Measurements from ENCODE around the gene NUMB. TPM values are rescaled to one million over a fixed set of nuclear protein-coding genes. Genes with fewer than 3 reads are reported as not detected.

Gene NUMB
- total and polyA plus RNA-seq, 2 donors, result 15.9 to 38.3 TPM

DNA sequence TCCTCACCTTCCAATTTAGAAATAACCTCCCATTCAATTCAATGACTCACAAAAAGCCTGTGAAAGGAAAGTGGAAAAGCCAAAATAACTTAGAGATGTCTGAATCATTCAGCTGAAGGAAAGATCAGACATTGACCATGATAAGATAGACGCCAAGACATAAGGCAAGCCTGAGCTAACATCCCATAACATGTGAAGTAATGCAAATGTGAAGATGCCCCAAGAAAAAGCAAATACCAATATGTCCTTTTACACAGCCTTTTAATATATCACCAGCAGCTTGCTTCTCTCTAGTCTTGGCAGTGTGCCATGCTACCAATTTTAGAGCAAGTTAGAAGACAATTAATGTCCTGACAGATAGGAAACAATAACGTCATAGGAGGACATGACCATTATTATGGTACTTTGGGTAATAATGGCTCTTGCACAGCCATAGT lies 2.4 kb upstream of the NUMB start:
- Histone ChIP-seq H3K27ac (ENCODE audit: low read depth in 1 of 2, low read length in 1 of 2) (no peak overlapping the region), H3K36me3 (ENCODE audit: control insufficient read depth in 2 of 2, insufficient read depth in 2 of 2, low read length in 1 of 2) (no peaks in the 10 kb centered on the region), H3K4me3 (ENCODE audit: low read length in 2 of 2) (no peak overlapping the region), H3K9me3 (ENCODE audit: control insufficient read depth in 2 of 2, insufficient read depth in 1 of 2, low read length in 1 of 2) (no peaks in the 10 kb centered on the region), H3K27me3 (ENCODE audit: control insufficient read depth in 2 of 2, insufficient read depth in 1 of 2, low read length in 1 of 2) (no peaks in the 10 kb centered on the region), H3K4me1 (ENCODE audit: control insufficient read depth in 2 of 2, insufficient read depth in 2 of 2, low read length in 2 of 2) (peaks cover 3 to 6% of the 10 kb centered on the region in 2 donors)
- 95% methylated on average over 2 of the region's 2 CpGs for WGBS
- DNase-seq (ENCODE audit: low read depth in 6 of 9, low spot score in 9 of 9), result no peak

DNA sequence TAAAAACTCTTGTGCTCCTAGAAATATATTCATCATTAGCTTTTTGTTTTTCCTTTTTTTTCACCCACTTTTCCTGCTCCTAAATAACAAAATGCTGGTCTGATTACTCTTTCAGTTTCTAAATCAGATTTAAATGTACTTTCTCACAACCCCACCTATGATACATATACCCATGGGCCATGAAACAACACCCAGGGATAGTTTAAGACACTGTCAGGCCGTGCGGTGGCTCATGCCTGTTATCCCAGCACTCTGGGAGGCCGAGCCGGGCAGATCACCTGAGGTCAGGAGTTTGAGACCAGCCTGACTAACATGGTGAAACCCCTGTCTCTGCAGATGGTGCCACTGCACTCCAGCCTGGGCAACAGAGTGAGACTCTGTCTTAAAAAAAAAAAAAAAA lies 1.6 kb upstream of the NUMB start:
- H3K4me1 ChIP-seq (ENCODE audit: control insufficient read depth in 2 of 2, insufficient read depth in 2 of 2, low read length in 2 of 2), result peaks cover 3 to 5% of the 10 kb centered on the region in 2 donors
- 97% methylated on average over 4 of the region's 4 CpGs for WGBS
- no peaks in the 10 kb centered on the region for H3K36me3 ChIP-seq (ENCODE audit: control insufficient read depth in 2 of 2, insufficient read depth in 2 of 2, low read length in 1 of 2)
- no peak overlapping the region for H3K4me3 ChIP-seq (ENCODE audit: low read length in 2 of 2)
- H3K9me3 ChIP-seq (ENCODE audit: control insufficient read depth in 2 of 2, insufficient read depth in 1 of 2, low read length in 1 of 2), result no peaks in the 10 kb centered on the region
- DNase-seq (ENCODE audit: low read depth in 6 of 9, low spot score in 9 of 9), result no peak
- H3K27ac ChIP-seq (ENCODE audit: low read depth in 1 of 2, low read length in 1 of 2), result peak overlapping the region in 1 of 2 donors; percentile 8
- no peaks in the 10 kb centered on the region for H3K27me3 ChIP-seq (ENCODE audit: control insufficient read depth in 2 of 2, insufficient read depth in 1 of 2, low read length in 1 of 2)

DNA sequence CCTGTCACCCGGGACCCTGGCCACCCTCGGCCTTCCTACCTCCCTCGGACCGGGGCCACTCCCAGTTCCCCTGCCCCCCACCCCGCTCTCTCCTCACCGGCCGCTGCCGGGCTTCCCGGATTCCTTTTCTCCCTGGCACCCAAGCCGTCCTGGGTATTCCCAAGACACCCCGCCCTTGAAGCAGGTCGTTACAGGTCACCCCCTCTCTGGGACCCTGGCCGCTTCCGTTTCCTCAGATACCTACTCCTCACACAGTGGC lies 493 bp downstream of the NUMB start:
- H3K4me1 ChIP-seq (ENCODE audit: control insufficient read depth in 2 of 2, insufficient read depth in 2 of 2, low read length in 2 of 2), result peaks cover 3 to 5% of the 10 kb centered on the region in 2 donors
- H3K9me3 ChIP-seq (ENCODE audit: control insufficient read depth in 2 of 2, insufficient read depth in 1 of 2, low read length in 1 of 2), result no peaks in the 10 kb centered on the region
- DNase-seq (ENCODE audit: low read depth in 6 of 9, low spot score in 9 of 9), result peak in 2 of 9 donors; percentile 4 to 5
- no peaks in the 10 kb centered on the region for H3K27me3 ChIP-seq (ENCODE audit: control insufficient read depth in 2 of 2, insufficient read depth in 1 of 2, low read length in 1 of 2)
- H3K36me3 ChIP-seq (ENCODE audit: control insufficient read depth in 2 of 2, insufficient read depth in 2 of 2, low read length in 1 of 2), result no peaks in the 10 kb centered on the region
- peak overlapping the region; percentile 90 to 99 for H3K4me3 ChIP-seq (ENCODE audit: low read length in 2 of 2)
- H3K27ac ChIP-seq (ENCODE audit: low read depth in 1 of 2, low read length in 1 of 2), result peak overlapping the region; percentile 38 to 91
- under 1% methylated on average over 14 of the region's 14 CpGs for WGBS

DNA sequence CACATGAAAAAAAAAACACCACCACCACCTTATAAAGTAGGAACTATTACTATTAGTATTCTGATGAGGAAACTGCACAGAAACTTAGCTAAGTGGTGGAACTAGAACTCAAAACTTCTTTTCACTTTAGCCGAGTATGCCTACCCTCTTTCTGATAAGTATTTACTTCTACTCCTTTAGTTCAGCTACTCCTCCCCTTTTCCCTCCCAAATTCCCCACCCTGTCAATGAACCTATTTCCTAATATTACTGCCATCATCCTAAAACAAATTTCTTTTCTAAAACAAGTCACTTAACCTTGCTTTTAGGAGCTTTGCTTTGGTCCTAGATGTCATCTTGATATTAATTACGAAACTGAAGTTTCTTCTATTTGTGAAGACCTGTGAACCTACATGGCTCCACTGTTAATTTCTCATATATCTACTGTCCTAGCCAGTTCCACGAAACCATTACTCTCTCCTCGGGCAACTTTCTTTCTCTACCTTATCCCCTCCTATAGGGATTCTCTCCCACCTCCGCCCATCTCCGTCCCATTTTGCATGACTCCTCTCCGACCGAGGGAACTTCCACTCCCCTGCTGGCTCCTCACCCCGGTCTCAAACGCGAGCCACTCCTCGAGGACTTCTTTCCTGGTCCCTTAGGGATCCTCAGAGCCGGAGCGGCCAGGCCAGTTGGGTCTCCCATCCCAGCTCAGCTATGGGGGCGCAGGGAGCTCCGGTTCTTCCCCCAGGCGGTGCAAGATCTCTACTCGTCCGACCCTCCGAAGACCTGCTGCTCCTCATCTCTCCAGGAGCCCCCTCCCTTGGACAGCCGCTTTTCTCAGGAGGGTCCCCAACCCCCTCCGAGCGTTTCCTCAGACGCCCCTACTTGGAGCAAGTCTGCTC lies 1.1 kb downstream of the NUMB start:
- Histone ChIP-seq H3K36me3 (ENCODE audit: control insufficient read depth in 2 of 2, insufficient read depth in 2 of 2, low read length in 1 of 2) (no peaks in the 10 kb centered on the region), H3K4me1 (ENCODE audit: control insufficient read depth in 2 of 2, insufficient read depth in 2 of 2, low read length in 2 of 2) (peaks cover 3 to 5% of the 10 kb centered on the region in 2 donors), H3K27me3 (ENCODE audit: control insufficient read depth in 2 of 2, insufficient read depth in 1 of 2, low read length in 1 of 2) (no peaks in the 10 kb centered on the region), H3K27ac (ENCODE audit: low read depth in 1 of 2, low read length in 1 of 2) (peak overlapping the region; percentile 38 to 91), H3K4me3 (ENCODE audit: low read length in 2 of 2) (peak overlapping the region; percentile 90 to 99), H3K9me3 (ENCODE audit: control insufficient read depth in 2 of 2, insufficient read depth in 1 of 2, low read length in 1 of 2) (no peaks in the 10 kb centered on the region)
- WGBS, result 3% methylated on average over 24 of the region's 24 CpGs
- DNase-seq (ENCODE audit: low read depth in 6 of 9, low spot score in 9 of 9), result peak in 5 of 9 donors; percentile 7 to 48 (median 16)

DNA sequence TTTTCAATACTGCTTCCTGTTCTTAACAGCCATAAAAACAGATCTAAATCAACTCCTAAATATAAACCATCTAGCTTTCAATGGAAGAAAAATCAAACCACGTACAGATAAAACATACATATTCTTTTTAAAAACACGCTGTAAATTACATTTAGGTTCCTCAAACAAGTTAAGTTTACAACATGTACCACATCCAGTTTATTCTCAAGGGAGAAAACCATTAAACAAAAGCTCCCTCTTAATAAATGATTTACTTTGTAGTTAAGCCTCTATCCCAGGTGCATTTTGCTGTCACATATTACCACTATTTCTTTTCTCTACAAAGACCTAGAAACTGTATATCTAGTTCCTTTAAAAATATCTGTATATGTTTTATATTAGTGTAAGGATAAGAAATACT lies 3.1 kb downstream of the NUMB start:
- Histone ChIP-seq H3K4me1 (ENCODE audit: control insufficient read depth in 2 of 2, insufficient read depth in 2 of 2, low read length in 2 of 2) (peaks cover 3 to 5% of the 10 kb centered on the region in 2 donors), H3K27ac (ENCODE audit: low read depth in 1 of 2, low read length in 1 of 2) (no peak overlapping the region), H3K36me3 (ENCODE audit: control insufficient read depth in 2 of 2, insufficient read depth in 2 of 2, low read length in 1 of 2) (no peaks in the 10 kb centered on the region), H3K9me3 (ENCODE audit: control insufficient read depth in 2 of 2, insufficient read depth in 1 of 2, low read length in 1 of 2) (no peaks in the 10 kb centered on the region), H3K4me3 (ENCODE audit: low read length in 2 of 2) (no peak overlapping the region), H3K27me3 (ENCODE audit: control insufficient read depth in 2 of 2, insufficient read depth in 1 of 2, low read length in 1 of 2) (no peaks in the 10 kb centered on the region)
- 6% methylated on average over 2 of the region's 2 CpGs for WGBS
- DNase-seq (ENCODE audit: low read depth in 6 of 9, low spot score in 9 of 9), result no peak

DNA sequence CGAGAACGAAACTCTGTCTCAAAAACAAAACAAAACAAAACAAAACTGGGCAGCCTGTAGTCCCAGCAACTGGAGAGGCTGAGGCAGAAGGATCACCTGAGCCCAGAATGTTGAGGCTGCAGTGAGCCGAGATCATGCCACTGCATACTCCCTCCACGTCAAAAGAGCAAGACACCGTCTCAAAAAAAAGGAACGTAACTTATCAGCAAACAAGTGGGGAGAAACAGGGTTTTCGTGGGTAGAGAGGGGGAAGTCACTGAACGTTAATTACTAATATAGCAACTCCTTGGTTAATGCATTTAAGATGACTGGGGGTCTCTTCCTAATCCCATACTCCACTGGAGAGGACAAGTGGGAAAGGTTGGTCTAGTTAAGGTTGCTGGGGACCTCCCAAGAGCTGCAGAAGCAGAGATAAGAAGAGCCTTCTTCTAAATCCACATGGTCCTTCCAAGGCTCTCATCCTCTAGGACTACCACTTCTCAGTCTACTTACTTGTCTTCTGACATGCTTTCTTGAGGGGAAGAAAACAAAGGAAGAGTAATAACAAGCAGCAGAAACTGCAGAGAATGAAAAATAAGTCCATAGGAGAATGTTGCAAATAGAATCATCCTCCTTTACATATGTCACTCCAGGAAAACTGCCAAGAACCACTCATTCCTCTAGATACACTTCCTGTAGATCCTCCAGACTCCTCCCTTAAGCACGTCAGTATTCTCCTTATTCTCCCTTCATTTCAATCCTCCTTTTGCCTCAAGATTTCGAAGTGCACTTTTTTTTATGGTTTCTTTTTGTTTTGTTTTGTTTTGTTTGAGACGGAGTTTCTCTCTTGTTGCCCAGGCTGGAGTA lies 5.8 kb downstream of the NUMB start:
- Histone ChIP-seq H3K36me3 (ENCODE audit: control insufficient read depth in 2 of 2, insufficient read depth in 2 of 2, low read length in 1 of 2) (no peaks in the 10 kb centered on the region), H3K9me3 (ENCODE audit: control insufficient read depth in 2 of 2, insufficient read depth in 1 of 2, low read length in 1 of 2) (no peaks in the 10 kb centered on the region), H3K4me3 (ENCODE audit: low read length in 2 of 2) (no peak overlapping the region), H3K27ac (ENCODE audit: low read depth in 1 of 2, low read length in 1 of 2) (no peak overlapping the region), H3K4me1 (ENCODE audit: control insufficient read depth in 2 of 2, insufficient read depth in 2 of 2, low read length in 2 of 2) (no peaks in the 10 kb centered on the region), H3K27me3 (ENCODE audit: control insufficient read depth in 2 of 2, insufficient read depth in 1 of 2, low read length in 1 of 2) (no peaks in the 10 kb centered on the region)
- no peak for DNase-seq (ENCODE audit: low read depth in 6 of 9, low spot score in 9 of 9)
- 75% methylated on average over 11 of the region's 11 CpGs for WGBS

DNA sequence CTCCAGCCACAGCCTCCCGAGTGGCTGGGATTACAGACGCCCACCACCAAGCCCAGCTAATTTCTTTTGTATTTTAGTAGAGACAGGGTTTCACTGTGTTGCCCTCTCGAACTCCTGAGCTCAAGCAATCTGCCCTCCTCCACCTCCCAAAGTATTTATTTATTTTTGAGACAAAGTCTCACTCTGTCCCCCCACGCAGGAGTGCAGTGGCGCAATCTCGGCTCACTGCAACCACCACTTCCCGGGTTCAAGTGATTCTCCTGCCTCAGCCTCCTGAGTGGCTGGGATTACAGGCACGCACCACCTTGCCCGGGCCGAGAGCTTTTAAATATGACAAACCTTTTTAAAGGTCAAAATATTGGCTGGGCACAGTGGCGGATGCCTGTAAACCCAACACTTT lies 14.6 kb downstream of the NUMB start:
- no peaks in the 10 kb centered on the region for H3K9me3 ChIP-seq (ENCODE audit: control insufficient read depth in 2 of 2, insufficient read depth in 1 of 2, low read length in 1 of 2)
- DNase-seq (ENCODE audit: low read depth in 6 of 9, low spot score in 9 of 9), result no peak
- H3K36me3 ChIP-seq (ENCODE audit: control insufficient read depth in 2 of 2, insufficient read depth in 2 of 2, low read length in 1 of 2), result no peaks in the 10 kb centered on the region
- H3K27me3 ChIP-seq (ENCODE audit: control insufficient read depth in 2 of 2, insufficient read depth in 1 of 2, low read length in 1 of 2), result no peaks in the 10 kb centered on the region
- H3K4me3 ChIP-seq (ENCODE audit: low read length in 2 of 2), result no peak overlapping the region
- WGBS, result 98% methylated on average over 11 of the region's 11 CpGs
- no peaks in the 10 kb centered on the region for H3K4me1 ChIP-seq (ENCODE audit: control insufficient read depth in 2 of 2, insufficient read depth in 2 of 2, low read length in 2 of 2)
- H3K27ac ChIP-seq (ENCODE audit: low read depth in 1 of 2, low read length in 1 of 2), result no peak overlapping the region

DNA sequence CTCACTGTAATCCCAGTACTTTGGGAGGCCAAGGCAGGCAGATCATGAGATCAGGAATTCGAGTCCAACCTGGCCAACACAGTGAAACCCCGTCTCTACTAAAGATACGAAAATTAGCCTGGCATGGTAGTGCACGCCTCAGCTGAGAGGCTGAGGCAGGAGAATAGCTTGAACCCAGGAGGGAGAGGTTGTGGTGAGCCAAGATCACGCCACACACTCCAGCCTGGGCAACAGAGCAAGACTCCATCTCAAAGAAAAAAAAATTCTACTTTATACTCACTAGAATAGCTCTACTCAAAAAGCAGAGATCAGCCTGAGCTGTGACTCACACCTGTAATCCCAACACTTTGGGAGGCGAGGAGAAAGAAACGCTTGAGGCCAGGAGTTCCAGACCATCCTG lies 17.1 kb downstream of the NUMB start:
- H3K4me1 ChIP-seq (ENCODE audit: control insufficient read depth in 2 of 2, insufficient read depth in 2 of 2, low read length in 2 of 2), result no peaks in the 10 kb centered on the region
- DNase-seq (ENCODE audit: low read depth in 6 of 9, low spot score in 9 of 9), result no peak
- no peaks in the 10 kb centered on the region for H3K27me3 ChIP-seq (ENCODE audit: control insufficient read depth in 2 of 2, insufficient read depth in 1 of 2, low read length in 1 of 2)
- WGBS, result 97% methylated on average over 7 of the region's 7 CpGs
- H3K4me3 ChIP-seq (ENCODE audit: low read length in 2 of 2), result no peak overlapping the region
- H3K9me3 ChIP-seq (ENCODE audit: control insufficient read depth in 2 of 2, insufficient read depth in 1 of 2, low read length in 1 of 2), result no peaks in the 10 kb centered on the region
- no peak overlapping the region for H3K27ac ChIP-seq (ENCODE audit: low read depth in 1 of 2, low read length in 1 of 2)
- H3K36me3 ChIP-seq (ENCODE audit: control insufficient read depth in 2 of 2, insufficient read depth in 2 of 2, low read length in 1 of 2), result no peaks in the 10 kb centered on the region

DNA sequence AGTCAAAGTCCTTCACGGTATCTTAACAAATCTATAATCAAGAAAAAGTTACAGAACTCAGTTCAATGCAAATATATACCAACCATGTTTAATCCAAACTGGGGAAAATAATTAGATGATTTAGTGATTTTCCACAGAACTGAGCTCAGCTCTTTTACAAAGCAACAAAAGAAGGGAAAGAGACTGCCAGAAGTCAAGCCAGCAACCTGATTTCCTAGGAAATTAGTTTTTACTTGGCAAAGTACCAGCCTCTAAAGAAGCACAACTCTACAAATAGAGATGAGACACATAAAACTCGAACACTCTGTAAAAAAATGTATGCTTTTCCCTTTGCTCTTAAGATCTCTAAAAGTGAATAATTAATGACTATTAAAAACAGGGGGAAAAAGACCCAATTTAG lies 19.4 kb downstream of the NUMB start:
- DNase-seq (ENCODE audit: low read depth in 6 of 9, low spot score in 9 of 9), result no peak
- Histone ChIP-seq H3K27ac (ENCODE audit: low read depth in 1 of 2, low read length in 1 of 2) (no peak overlapping the region), H3K36me3 (ENCODE audit: control insufficient read depth in 2 of 2, insufficient read depth in 2 of 2, low read length in 1 of 2) (no peaks in the 10 kb centered on the region), H3K9me3 (ENCODE audit: control insufficient read depth in 2 of 2, insufficient read depth in 1 of 2, low read length in 1 of 2) (no peaks in the 10 kb centered on the region), H3K27me3 (ENCODE audit: control insufficient read depth in 2 of 2, insufficient read depth in 1 of 2, low read length in 1 of 2) (no peaks in the 10 kb centered on the region), H3K4me1 (ENCODE audit: control insufficient read depth in 2 of 2, insufficient read depth in 2 of 2, low read length in 2 of 2) (no peaks in the 10 kb centered on the region), H3K4me3 (ENCODE audit: low read length in 2 of 2) (no peak overlapping the region)
- 99% methylated on average over 2 of the region's 2 CpGs for WGBS
